ENCODE data around the gene SPTBN2.

SPTBN2 gene

DNA sequence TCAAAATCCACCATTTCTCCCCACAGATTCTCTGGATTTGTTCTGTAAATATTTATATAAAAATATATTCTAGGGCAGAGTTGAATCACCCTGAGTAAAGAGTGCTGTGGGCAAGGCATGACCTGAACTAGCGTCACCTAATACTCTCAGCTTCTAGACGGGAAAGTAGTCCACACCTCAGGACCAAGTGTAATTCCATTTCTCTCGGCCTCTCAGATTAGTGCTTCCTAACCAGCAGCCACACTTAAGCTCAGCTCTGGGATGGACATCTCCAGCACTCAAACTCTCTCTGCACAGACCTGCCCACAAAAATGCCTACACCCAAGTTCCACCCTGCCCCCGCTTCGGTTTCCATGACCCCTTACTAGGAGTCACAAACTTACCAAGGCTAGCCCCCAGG lies 5.3 kb downstream of the SPTBN2 start:
- no peak for DNase-seq

DNA sequence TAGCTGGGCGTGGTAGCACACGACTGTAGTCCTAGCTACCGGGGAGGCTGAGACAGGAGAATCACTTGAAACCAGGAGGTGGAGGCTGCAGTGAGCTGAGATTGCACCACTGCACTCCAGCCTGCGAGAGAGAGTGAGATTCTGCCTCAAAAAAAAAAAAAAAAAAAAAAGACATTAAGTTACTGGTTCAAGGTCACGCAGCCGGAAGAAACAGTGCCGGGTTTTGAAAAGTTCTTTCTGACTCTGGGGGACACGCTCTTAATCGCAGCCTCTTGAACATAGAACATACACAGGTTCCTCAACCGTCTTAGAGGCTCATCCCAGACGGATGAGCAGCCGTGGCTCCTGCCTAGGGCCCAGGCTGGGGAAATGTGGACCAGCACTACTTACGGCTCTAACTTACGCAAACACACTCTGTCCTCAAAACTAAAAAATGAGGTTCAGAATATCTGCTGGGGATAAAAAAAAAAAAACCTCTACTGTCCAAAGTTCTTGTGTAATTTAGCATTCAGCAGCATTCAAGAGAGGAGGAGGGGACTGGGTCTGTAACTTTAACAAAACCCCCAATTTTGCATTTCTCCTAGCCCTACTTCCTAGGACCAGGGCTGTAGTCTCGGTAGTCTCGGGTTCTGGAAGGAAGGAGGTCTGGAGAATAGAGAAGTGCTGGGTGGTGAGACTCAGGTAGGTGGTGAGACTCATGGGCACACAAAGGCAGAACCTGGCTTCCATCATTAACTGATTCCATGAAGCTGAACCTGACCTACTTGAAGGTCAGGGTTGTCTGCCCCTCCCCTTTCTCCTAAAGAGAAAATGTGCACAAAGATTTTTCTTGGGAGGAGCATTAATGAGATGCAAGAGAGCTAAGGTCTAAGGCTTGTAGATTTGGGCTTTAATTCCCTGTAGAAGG lies 6.0 kb downstream of the SPTBN2 start:
- DNase-seq: no peak

DNA sequence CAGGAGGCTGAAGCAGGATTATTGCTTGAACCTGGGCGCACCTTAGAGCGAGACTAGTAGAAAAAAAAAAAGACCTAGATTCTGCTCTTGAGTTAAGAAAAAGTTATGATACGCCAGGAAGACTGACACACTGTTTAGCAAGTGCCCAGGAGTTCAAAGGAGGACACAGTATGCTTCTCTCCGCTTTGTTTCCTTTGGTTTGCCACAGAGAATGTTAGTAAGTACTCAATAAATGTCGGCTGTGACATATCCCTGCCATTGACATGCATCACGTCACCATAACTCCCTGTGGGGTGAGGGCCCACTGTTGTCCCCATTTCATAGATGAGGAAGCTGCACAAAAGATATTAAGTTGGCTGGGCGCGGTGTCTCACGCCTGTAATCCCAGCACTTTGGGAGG lies 7.1 kb downstream of the SPTBN2 start:
- DNase-seq: no peak

DNA sequence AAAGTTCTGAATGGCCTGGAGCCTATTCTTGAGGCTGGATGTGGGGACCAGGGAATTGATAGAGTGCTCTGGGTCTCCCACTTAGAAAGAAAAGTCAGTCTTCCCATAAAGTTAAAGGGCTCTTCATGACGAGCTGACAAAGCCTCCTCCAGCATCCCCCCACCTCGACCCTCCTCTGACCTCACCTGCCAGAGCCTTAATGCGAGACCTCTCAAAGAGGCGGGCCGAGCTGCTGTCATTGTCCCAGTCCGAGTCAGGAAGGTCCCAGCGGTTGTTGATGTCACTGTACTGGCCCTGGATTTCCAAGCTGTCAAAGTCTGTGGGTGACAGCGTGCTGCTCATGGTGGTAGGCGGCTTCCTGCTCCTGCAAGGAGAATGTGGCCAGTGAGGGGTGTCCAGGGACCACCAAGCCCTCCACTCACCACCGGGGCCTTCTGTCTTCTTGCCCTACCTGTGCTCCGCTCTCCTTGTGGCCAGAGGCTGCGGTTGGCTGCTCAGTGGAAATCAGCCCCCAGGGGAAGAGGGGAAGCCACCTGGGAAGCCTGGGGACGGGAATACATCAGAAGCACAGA lies 8.0 kb downstream of the SPTBN2 start:
- no peak for DNase-seq

DNA sequence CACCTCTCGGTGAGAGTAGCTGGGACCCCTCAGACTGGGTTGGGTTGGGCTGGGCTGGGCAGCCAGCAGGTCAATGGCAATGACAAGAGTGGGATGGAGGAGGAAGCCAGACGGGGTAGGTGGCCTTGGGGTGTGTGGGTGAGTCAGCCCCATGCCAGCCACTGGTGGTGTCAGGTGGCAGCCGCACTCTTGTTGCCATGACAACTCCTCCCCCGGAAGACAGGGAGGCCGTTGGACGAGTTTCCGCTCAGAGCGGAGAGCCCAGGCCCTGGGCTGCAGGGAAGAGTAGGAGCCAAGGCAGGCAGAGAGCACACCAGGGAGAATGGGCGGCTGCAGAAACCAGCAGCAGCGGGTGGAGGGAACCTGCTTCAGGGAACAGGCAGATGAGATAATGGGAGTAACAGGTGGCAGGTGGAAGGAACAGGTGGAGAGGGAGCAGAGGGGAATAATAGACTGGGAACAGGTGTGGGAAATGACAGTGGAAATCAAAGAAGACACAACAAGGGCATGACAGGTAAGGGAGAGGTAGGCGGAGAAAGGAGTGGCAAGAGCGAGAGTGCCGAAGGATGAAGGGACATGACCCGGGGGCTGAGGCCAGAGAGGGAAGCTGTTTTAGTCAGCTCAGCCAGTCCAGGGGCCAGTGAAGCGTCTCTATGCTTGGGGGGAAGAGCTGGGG lies 8.7 kb downstream of the SPTBN2 start:
- DNase-seq: no peak

DNA sequence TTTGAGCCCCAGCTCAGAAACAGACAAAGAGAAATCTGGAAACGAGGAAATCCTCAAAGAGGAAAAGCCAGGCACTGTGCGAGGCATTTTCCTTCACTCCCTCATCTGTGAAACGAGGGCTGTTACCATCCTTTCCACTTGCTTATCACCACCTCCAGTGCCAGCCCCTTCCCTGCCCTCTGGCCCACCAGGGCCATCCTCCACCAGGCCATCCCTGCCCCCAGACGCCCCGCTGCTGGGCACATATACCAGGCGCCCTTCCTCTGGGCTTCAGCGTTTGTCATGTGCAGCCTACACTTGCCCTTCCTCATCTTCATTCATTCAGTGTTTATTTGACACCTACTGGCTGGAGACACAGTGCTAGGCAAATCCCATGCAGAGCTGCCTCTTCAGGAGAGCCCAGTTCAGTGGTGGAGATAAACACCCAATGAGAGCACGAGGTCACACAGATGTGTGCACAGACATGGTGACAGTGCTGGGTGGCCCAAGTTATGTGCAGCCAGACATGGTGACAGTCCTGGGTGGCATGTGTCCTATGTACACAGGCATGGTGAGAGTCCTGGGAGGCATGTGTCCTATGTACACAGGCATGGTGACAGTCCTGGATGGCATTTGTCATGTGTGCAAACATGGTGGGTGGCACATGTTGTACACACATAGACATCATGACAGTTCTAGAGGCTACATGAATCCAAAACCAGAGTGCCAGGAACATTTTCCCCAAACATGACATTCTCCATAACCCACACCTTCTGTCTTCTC lies 9.7 kb downstream of the SPTBN2 start:
- no peak for DNase-seq

DNA sequence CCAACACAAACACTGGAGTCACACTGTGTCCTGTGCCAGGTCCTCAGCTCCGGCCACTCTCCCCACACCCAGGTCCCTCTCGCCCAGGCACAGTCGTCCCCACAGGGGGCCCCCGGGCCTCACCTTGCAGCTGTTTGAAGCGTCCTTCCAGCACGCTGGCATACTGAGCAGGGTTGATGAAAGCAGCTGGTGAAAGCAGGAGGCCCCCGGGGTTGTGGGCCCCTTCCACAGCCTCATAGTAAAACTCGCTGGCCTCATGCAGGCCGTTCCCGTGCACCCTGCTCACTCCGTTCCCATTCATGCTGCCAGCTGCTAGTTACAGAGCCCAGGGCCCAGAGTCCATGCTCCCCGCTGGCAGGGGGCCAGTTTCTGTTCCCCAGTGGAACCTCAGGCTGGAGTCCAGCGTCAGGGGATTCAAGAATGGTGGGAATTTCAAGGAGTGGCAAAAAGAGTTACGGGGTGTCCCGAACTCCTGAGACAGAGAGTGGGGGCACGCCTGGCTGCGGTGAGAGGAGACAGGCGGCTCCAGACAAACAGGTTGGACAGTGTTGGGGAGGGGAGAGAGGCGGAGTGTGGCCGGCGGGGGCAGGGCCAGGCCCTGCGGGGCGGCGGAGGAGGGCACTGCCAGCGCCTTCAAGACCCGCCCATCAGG lies 10.6 kb downstream of the SPTBN2 start:
- no peak for DNase-seq

DNA sequence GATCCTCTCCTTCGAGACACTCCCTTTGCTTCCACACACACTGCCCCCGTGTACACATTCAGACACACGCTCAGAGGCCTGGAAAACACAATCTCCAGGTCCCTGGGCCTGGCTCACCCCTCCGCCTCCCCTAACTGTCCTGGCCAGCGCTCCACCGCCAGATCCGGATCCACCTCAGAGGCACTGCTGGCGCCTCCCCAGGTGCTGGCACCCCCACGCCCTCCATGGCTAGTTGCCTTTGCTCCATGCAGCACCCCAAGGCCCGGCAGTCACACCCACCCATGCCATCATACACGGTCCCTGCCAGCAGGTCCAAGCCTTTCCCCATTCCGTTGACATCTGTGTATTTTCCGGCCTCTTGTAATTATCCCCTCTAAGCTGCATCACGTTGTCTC lies 11.1 kb downstream of the SPTBN2 start:
- no peak for DNase-seq

DNA sequence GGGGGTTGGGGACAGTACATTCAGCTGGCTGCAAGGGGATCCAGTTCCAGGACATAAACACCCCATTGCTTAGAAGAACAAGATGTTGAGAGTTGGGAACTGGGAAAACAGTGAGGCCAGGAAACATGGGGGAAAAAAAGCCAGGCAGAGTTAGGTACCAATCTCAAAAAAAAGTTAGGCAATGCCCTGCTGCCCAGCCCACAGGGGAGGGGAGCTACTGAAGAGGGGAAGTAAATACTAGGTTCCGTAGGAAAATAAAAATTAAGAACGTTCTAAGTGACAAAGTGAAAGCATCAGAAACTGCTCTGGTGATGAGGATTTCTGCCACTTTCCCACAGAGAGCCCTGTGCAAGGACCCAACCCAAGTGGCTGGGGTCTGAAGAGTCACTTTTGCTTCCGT lies 12.0 kb downstream of the SPTBN2 start:
- DNase-seq: no peak

DNA sequence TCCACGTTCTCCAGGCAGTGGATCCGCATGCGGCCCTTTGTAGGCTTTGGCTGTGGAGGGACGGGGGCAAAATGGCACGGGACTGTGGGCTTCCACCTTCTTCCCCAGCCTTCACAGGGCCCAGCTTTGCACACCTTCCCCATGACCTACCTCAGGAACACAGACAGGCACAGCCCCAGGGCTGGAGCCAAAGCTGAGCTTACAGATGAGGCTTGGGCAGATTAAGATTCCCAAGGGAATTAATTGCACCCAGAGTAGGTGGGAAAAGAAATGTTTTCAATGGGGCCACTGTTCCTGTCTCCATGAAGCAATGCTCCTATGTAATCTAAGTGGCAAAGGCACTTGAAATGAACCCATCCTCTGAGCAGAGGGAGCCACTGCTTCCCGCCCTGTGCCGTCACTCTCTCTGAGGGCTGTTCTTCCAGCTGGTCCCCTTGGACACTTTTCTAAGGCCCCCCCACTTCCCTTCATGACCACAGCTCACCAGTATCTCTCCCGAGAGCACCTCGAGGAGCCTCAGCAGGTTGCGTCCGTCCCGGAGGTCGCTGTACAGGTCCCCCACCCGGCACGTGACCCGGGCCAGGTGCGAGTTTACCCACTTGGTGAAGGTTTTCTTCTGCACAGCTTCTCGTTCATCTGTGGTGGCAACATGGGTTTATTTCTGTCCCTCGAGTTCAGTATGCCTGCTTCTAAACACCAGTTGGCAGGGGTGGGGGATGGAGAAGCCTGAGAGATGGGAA lies 13.5 kb downstream of the SPTBN2 start:
- DNase-seq: no peak

DNA sequence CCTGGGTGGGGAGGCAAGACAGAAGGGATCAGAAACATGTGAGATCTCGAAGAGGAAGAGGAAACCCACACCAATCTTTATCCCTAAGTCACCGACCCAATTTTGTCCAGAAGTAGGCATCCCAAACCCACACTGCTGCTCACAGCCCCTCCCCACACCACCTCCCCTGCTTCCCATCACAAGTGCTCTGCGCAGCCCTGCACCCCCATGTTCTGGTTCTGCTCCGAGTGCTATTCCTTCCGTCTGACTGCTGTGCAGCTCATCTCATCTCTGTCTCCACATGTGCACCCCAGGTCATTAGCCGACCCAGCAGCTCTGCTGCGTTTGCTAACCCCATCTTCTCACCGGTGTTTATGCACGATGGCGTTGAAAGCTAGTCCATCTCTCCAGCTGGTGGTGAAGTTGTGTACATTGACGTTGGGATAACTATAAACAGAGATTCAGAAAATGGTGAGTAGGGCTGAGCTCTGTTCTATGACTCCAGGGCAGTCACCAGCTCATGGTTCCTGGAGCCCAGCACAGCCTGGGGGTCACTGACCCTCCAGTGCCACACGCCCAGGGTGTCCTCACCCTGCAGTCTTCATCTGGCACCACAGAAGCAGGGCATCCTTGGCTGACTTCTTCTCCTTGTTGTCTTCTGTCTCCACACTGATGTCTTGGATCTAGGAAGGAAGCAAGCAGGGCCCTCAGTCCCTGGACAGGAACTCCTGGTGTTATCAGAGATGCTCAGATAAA lies 15.1 kb downstream of the SPTBN2 start:
- DNase-seq: no peak

DNA sequence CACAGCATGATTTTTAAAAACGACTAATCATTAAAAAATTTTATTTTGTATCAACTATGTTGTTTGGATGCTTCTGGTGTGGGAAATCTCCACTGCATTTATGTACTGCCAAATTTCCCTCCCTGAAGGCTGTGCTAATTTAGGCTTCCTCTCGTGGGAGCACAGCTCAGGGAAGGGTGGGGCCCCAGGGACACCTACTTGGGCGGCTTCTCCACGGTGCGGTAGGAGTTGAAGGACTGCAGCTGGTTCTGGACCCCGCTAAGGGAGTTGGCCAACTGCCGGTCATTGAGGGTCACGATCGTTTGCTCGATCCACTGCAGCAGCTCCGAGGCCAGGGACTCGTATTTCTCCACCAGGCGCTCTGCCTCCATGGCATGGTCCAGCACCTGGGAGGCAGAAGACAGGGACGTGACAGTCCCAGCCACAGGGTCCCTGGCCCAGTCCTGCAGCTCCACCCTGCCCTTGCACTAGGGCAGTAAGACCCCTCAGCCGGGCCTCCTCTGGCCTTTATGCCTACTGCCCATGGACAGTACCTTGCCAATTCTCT lies 18.6 kb downstream of the SPTBN2 start:
- DNase-seq: no peak

DNA sequence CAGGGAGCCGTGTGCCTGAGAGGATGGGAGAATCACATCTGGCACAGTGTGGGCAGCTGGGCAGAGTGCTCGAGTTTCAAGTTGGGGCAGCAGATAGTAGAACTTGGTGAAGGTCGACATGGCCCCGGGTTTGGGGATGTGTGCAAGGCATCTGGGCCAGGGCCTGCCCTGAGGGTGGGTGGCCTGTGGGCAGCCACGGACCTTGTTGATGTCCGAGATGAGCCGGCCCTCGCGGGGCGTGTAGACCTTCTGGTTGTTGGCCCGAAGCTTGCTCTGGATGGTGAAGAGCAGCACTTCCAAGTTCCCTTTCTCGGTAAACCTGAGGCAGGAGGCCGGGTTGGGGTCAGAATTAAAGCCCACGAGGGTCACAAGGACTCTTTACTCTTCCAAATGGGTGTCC lies 20.3 kb downstream of the SPTBN2 start:
- no peak for DNase-seq

DNA sequence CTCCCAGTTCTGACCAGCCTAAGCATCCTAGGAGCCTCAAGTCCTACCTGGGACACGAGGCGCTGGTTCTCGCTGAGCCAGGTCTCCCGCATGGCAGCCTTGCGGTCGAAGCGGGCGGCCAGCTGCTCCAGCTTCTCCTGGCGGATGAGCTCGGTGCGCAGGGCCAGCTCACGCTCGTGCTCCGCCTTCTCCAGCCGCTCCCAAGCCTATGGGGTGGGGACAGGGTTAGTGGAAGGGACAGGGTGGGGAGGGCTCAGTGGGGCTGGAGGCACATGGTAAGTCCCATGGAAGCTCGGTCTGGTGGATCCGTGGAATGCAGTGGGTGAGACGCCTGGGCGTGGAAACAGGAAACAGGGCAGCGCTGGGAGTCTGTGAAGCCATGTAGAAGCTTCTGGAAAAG lies 20.9 kb downstream of the SPTBN2 start:
- DNase-seq: no peak

DNA sequence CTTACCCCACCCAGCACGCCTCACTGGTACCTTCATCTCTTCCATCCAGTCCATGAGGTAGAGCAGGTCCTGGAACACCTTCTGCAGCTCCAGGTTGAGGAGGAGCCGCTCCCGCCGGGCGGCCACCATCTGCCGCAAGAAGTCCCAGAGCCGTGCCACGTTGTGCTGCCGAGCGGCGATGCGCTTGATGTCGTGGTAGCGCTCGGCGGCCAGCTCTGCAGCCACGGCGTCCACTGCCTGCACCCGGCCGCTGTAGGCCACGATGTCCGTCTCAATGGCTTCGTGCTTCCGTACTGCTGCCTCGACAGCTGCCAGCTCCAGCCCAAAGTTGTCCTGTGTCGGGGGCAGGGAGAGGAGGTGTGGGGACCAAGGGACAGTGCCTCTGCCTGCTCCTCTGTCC lies 21.5 kb downstream of the SPTBN2 start:
- DNase-seq: no peak

DNA sequence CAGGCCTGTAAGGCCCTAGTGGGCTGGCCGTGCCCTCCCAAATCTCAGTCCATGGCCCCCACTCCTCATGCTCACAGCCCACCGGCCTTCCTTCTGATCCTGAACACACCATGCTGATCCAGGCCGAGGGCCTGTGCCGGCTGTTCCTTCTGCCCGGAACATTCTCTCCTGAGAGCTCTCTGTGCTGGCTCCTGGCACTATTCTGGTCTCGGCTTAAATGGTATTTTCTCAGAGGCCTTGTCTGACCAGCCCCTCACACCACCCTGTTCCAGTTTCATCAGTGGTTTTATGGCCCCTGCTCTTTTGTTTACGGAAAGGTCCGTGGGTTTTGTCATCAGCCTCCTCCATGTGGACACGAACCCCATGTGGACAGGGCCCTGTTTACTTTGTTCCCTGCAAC lies 22.0 kb downstream of the SPTBN2 start:
- DNase-seq: no peak

DNA sequence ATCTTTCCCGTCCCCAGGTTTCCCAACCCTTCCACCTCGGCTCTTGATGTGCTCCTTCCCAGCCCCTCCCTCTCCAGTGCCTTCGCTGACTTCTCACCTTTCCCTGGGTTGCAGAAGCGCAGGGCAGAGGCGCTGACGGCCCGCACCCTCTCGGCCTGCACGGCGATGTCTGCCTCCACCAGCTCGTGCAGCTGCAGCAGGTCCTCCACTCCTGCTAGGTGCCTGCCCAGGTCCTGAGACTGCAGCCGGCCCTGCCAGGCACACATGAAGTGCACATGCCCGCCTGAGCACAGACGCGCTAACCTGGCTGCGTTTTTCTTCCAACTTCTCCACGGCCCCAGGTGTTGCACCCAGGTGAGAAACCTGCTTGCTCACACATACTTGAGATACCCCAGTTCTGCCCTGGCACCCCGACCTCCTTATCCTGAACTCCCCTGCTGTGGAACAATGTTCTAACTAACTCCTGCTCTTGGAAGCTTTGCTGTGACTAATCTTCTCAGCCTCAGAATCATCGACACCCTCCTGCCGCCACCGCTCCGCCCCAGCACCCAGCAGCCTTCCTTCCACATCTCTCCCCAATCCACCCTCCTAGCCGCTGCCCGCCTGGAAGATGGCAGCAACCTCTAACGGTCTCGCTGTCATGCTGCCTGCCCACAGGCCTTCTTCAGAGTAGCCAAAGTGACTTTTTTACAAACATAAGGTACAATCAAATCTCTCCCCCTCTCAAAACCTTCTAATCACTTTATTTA lies 23.3 kb downstream of the SPTBN2 start:
- DNase-seq: no peak

DNA sequence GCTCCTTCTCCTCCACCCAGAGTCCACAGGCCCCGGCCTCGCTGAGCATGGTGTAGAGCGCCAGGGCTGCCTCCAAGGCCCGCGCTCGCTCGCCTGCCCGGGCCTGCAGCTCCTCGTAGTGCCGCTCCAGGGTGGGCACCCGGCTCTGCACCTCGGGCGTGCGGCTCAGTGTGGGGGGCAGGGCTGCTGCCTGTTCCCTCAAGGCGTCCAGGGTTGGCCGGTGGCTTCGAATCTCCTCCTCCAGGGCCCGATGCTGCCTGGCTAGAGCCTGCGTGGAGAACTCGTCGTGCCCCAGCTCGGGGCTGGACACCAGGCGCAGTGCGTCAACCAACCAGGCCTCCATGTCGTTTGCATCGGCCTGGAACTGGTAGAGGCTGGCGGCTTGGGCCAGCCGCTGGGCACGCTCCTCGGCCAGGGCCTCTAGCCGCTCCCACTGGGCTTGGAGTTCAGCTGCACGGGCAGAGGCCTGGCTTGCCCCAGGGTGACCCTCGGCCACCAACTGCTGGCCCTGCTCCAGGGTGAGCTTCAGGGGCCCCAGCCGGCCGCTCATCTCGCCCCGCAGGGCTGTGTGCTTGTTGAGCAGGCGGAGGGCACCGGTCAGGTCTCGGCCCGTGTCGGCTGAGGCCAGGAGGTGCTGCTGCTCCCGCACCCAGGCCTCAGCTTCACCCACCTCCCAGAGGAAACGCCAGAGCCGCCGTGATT lies 24.2 kb downstream of the SPTBN2 start:
- DNase-seq: no peak

DNA sequence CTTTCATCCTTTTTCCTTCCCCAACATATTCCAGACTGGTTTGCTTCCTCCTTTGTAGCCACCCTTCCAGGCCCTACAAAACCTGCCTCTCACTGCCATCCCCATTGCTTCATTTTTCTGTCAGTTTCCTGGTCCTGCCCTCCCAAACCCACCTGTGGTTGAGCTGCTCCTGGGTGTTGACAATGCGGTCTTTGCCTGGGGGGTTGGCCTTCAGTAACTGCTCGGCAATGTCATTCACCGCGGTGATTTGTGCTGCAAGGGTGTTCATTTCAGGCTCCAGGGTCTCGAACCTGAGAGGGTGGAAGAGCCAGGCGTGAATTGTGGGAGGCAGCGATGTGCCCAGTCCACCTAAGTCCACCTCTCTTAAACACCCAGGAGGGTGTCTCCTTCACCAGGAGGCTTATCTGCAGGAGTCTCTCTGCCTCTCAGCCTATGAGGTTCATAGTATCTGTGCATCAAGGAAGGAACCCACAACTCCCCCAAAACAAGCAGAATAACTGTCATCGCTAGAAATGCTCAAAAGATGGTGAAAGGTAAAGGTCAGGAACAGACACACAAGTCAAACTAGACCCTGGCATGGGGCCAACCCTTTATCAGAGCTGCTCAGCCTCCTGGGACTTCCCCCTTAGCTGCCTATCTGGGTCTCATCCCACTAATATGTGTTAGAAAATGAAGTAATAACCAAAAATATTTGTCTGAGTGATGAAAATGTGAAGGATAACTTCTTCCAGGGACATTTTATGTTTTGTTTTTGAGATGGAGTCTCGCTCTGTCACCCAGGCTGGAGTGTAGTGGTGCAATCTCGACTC lies 27.4 kb downstream of the SPTBN2 start:
- DNase-seq: no peak

All from NCI-H446 (cell line).